GM08714 (cell line): ENCODE data around the gene CDH16.

Experiments used
- H3K4me3 ChIP-seq: fragments of 200-500 bp; sonication (Bioruptor generic); 2 replicates; pipeline ENCODE4 v1.5.1; 2014; ENCODE audit warnings: mild to moderate bottlenecking, low read length, inconsistent platforms
- ZNF274 ChIP-seq: IDR thresholded peaks from 2 replicates; pipeline ENCODE4 v1.6.1; 2012; ENCODE audit warnings: mild to moderate bottlenecking, low read depth, low read length

CDH16 gene

GRCh38 chr16:66913081-66913480, 5.6 kb downstream of the CDH16 start:
- TF ChIP-seq ZNF274: no peak
- H3K4me3 ChIP-seq: no peak overlapping the region

DNA sequence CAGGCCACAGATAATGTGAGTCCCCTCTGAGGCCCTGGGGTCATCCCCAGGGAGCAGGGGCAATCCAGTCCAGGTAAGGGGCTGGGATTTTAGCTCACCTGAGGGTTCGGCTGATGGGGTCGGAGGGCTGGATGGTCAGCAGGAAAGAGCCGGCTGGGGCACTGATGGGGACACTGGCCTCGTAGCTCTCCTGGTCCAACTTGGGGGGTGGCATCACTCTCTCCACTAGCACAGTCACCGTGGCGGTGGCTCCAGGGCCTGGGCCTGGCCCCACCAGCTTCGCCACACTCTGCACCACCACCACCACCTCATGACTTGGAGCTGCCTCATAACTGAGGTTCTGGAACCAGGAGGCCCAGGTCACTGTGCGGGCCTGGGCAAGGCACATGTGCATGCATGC, 6.9 kb downstream of the CDH16 start:
- no peak overlapping the region for H3K4me3 ChIP-seq
- TF ChIP-seq ZNF274: no peak

GRCh38 chr16:66911112-66911511, 7.6 kb downstream of the CDH16 start:
- TF ChIP-seq ZNF274: no peak
- H3K4me3 ChIP-seq: no peak overlapping the region

GRCh38 chr16:66910175-66910940, 8.3 kb downstream of the CDH16 start:
- TF ChIP-seq ZNF274: no peak
- H3K4me3 ChIP-seq: no peak overlapping the region

GRCh38 chr16:66908762-66909559, 9.7 kb downstream of the CDH16 start:
- no peak overlapping the region for H3K4me3 ChIP-seq
- no peak for TF ChIP-seq ZNF274

GRCh38 chr16:66908116-66908515, 10.6 kb downstream of the CDH16 start:
- H3K4me3 ChIP-seq: no peak overlapping the region

GRCh38 chr16:66906916-66907836, 11.5 kb downstream of the CDH16 start:
- TF ChIP-seq ZNF274: no peak

More at GRCh38 chr16:66908116-66908515, 10.6 kb downstream of the CDH16 start:
- no peak for TF ChIP-seq ZNF274

DNA sequence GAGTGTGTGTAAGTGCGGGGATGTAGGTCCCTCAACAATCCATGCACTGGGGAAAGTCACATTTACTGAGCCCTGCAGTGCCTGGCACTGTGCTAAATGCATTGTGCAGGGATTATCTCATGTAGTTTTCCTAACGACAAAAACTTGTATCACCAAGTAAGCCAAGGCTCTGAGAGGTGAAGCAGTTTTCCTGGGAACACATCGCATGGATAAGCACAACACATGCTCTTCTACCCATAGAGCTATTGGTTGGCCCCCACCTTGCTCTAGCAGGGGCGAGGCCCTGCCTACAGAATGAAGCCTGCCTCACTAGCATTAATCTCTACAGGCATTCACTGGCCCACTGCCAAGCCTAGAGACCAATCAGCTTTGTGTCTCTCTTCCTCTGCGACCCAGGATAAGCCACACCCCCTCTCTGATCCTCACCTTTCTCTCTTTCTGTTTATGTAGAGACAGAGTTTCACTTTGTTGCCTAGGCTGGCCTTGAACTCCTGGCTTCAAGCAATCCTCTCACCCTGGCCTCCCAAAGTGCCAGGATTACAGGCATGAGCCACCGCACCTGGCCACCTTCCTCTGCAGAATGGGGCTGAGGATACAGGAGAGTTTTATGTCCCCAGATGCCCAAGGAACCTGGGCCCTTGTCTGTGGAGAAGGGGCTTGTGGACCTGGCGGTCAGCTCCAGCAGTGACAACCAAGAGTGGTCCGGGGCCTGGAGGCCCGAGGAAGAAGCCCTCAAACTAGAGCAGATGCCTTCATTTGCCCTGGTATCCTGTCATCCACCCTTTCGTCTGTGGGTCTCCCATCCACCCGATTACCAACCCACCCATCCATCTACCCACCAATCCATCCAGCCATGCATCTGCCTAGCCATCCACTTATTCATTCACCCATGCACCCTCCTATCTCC, 12.8 kb downstream of the CDH16 start:
- TF ChIP-seq ZNF274: no peak
- no peak overlapping the region for H3K4me3 ChIP-seq

More at GRCh38 chr16:66906916-66907836, 11.5 kb downstream of the CDH16 start:
- no peak overlapping the region for H3K4me3 ChIP-seq

- no peak for TF ChIP-seq ZNF274
Measured at GRCh38 chr16:66904846-66905632, 13.6 kb downstream of the CDH16 start.

DNA sequence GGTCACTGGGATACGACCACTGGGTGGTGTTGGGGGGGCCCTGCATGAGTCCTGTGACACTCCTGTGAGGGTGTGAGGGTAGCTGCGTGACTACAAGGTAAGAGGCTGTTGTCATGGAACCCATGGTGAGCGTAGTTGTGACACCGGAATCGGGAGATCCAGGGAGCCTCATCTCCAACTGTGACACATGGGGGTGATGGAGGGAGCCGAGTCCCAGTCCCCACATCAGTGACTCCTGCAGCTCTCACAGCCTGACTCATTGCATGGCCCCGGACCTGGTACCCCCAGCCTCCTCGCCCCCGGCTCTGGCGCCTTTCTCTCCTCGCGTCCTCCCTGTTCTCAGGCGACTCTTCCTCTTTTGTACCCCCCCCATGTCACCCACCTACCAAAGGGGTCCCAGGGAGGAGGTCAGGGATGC, 14.2 kb downstream of the CDH16 start:
- no peak for TF ChIP-seq ZNF274
- H3K4me3 ChIP-seq: no peak overlapping the region

More at GRCh38 chr16:66904846-66905632, 13.6 kb downstream of the CDH16 start:
- H3K4me3 ChIP-seq: no peak overlapping the region

- H3K4me3 ChIP-seq: no peak overlapping the region
Measured at GRCh38 chr16:66903544-66904427, 14.9 kb downstream of the CDH16 start.

More at GRCh38 chr16:66903544-66904427, 14.9 kb downstream of the CDH16 start:
- no peak for TF ChIP-seq ZNF274
